ENCODE results near the gene JMJD7. TPM values are rescaled to one million over a fixed set of nuclear protein-coding genes. Genes with fewer than 3 reads are reported as not detected.

Gene JMJD7
- total RNA-seq, 1 donor from 2014 or later: 12.1 TPM

DNA sequence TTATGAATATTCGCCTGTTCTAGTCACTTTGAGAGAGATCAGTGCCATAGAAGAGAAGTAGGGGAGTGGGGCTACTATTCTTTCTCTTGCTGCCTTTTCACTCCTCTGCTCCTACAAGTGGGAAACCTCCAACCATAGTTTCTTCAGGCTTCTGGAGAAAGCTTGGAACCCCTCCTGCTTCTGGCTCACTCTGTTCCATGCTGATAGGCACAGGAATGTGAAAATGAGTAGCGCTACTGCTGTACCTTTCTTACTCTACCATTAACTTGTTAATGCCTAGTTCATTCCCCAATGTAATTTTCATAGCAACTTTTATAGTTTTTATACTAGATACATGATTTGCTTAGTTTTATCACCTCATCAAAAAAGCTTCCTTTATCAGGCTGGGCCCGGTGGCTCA is 26.7 kb upstream of the JMJD7 start:
- Histone ChIP-seq H3K9me3 (replicated peaks) (no peaks in the 10 kb centered on the region), H3K4me3 (no peak overlapping the region), H3K4me1 (peaks cover 46% of the 10 kb centered on the region), H3K27ac (replicated peaks) (no peak overlapping the region), H3K36me3 (peaks cover 22% of the 10 kb centered on the region), H3K27me3 (ENCODE audit: low read depth) (no peaks in the 10 kb centered on the region)
- intact Hi-C loops (cut with micrococcal nuclease): no loop called here
- TF ChIP-seq, protein P1, sequence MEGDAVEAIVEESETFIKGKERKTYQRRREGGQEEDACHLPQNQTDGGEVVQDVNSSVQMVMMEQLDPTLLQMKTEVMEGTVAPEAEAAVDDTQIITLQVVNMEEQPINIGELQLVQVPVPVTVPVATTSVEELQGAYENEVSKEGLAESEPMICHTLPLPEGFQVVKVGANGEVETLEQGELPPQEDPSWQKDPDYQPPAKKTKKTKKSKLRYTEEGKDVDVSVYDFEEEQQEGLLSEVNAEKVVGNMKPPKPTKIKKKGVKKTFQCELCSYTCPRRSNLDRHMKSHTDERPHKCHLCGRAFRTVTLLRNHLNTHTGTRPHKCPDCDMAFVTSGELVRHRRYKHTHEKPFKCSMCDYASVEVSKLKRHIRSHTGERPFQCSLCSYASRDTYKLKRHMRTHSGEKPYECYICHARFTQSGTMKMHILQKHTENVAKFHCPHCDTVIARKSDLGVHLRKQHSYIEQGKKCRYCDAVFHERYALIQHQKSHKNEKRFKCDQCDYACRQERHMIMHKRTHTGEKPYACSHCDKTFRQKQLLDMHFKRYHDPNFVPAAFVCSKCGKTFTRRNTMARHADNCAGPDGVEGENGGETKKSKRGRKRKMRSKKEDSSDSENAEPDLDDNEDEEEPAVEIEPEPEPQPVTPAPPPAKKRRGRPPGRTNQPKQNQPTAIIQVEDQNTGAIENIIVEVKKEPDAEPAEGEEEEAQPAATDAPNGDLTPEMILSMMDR (IDR thresholded peaks at IDR 0.05; ENCODE audit: borderline replicate concordance): no peak
- no peak for DNase-seq

DNA sequence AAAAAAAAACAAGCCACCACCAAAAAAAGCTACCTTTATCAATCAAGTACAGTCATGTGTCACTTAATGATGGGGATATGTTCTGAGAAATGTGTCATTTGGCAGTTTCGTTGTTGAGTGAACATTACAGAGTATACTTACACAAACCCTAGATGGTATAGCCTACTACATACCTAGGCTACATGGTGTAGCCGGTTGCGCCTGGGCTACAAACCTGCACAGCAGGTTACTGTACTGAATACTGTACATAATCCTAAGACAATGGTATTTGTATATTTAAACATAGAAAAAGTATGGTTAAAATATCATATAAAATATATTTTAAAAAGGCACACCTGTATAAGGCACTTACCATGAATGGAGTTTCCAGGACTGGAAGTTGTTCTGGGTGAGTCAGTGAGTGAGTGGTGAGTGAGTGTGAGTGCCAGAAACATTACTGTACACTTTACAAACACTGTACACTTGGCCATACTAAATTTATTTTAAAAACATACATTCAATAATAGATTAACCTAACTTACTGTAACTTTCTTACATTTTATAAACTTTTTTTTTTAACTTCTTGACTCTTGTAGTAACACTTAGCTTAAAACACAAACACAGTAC is 25.9 kb upstream of the JMJD7 start:
- TF ChIP-seq, protein P1 (IDR thresholded peaks at IDR 0.05; ENCODE audit: borderline replicate concordance): no peak
- Histone ChIP-seq H3K4me1 (peaks cover 47% of the 10 kb centered on the region), H3K27me3 (ENCODE audit: low read depth) (no peaks in the 10 kb centered on the region), H3K27ac (replicated peaks) (no peak overlapping the region), H3K36me3 (peaks cover 22% of the 10 kb centered on the region), H3K9me3 (replicated peaks) (no peaks in the 10 kb centered on the region), H3K4me3 (no peak overlapping the region)
- intact Hi-C loops (cut with micrococcal nuclease): no loop called here
- no peak for DNase-seq

DNA sequence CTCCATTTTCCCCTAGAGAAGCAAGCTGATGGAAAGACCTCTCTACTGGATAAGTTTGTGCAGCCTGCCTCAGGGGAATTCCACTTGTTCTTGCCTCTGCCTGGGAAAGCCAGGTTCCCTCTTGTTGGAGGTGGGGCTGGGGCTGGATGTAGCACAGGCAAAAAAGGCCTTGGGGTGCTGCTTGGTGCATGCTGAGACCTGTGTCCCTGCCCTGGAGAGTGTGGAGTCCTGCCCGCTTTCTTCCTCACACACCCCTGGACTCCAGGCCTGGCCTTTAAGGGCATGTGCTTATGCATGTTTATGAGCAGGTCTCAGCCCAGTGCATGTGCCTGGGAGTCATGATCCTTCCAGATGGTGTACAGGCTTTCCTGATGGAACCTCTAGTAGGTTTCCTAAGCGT is 23.5 kb upstream of the JMJD7 start:
- TF ChIP-seq, protein P1 (IDR thresholded peaks at IDR 0.05; ENCODE audit: borderline replicate concordance): no peak
- no peak for DNase-seq
- peaks cover 28% of the 10 kb centered on the region for H3K4me1 ChIP-seq
- intact Hi-C loops (cut with micrococcal nuclease): no loop called here
- H3K27ac ChIP-seq (replicated peaks): no peak overlapping the region
- no peaks in the 10 kb centered on the region for H3K27me3 ChIP-seq (ENCODE audit: low read depth)
- H3K4me3 ChIP-seq: no peak overlapping the region
- H3K9me3 ChIP-seq (replicated peaks): no peaks in the 10 kb centered on the region
- peaks cover 22% of the 10 kb centered on the region for H3K36me3 ChIP-seq

DNA sequence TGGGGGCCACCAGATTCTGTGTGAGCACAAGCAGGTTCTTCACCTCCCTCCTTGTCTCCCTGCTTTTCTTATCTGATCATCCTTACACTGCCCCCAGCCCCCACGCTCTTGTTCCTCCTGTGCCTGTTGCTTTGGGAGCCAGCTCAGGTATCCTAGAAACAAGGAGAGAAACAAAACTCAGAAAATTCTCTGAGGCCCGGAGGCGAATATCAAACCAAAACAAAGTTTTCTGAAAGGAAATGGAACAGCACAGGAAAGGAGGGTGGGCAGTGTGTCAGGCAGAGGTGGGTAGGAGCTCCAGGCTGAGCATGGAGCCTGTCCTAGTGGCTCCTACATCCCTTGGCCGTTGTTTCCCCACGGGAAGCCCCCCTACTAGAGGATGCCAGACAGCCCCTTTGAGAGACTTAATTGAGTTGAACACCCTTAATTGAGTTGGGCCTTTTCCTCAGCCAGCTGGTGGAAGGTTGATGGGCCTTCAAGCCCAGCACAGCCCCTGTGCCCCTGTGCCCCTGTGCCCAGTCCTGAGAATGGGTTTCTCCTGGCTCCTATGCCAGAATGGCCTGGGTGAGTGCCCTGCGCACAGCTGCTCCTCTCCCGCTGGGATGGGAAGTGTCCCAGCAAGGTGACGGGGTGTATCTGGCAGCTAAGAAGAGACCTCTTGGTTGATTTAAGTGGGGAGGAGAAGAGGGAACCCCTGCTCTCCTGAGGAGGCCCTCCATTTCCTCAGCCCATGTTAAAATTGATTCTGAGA is 22.8 kb upstream of the JMJD7 start:
- no peak for DNase-seq
- TF ChIP-seq, protein P1 (IDR thresholded peaks at IDR 0.05; ENCODE audit: borderline replicate concordance): no peak
- H3K27me3 ChIP-seq (ENCODE audit: low read depth): no peaks in the 10 kb centered on the region
- intact Hi-C loops (cut with micrococcal nuclease): no loop called here
- no peaks in the 10 kb centered on the region for H3K9me3 ChIP-seq (replicated peaks)
- H3K27ac ChIP-seq (replicated peaks): no peak overlapping the region
- H3K4me3 ChIP-seq: no peak overlapping the region
- H3K36me3 ChIP-seq: peaks cover 19% of the 10 kb centered on the region
- peaks cover 26% of the 10 kb centered on the region for H3K4me1 ChIP-seq

DNA sequence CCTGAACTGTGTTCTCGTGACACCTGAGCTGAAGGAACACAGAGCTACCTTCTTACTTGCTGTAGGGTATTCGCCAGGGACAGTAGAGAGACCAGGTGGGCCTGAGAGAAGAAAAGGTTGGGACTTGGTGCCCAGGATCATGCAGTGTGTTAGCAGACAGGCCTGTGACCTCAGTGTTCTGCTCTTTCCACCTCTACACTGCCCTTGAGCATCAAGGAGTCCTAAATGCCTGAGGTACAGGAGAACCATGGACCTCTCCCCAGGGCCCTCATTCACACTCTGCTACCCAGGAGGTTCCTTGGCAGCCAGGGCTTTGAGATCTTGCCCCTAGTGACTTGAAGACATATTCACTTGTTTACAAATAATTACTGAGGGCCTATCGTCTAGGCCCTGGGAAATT is 22.2 kb upstream of the JMJD7 start:
- DNase-seq: no peak
- intact Hi-C loops (cut with micrococcal nuclease): no loop called here
- Histone ChIP-seq H3K9me3 (replicated peaks) (no peaks in the 10 kb centered on the region), H3K27ac (replicated peaks) (no peak overlapping the region), H3K4me3 (no peak overlapping the region), H3K4me1 (peaks cover 26% of the 10 kb centered on the region), H3K36me3 (peaks cover 13% of the 10 kb centered on the region), H3K27me3 (ENCODE audit: low read depth) (no peaks in the 10 kb centered on the region)
- TF ChIP-seq, protein P1 (IDR thresholded peaks at IDR 0.05; ENCODE audit: borderline replicate concordance): no peak

Measured in left ventricle myocardium inferior (tissue), 1 donor.